Measurements from ENCODE around the gene IGDCC3.
"Not testable (repeated sequence)": the region's sequence is repeated elsewhere in the genome, so short reads cannot be mapped to it uniquely, and the experiment has no call there.

The IGDCC3 gene

GRCh38 chr15:65406424-65407000 is 28.7 kb upstream of the IGDCC3 start:
- no peak for DNase-seq

GRCh38 chr15:65405791-65406423 is 28.1 kb upstream of the IGDCC3 start:
- DNase-seq = no peak

- no peak for DNase-seq
Measured at GRCh38 chr15:65404186-65404872, 26.5 kb upstream of the IGDCC3 start.

GRCh38 chr15:65402961-65403360 is 25.2 kb upstream of the IGDCC3 start:
- DNase-seq = no peak

- DNase-seq = no peak
Measured at GRCh38 chr15:65401611-65402240, 23.9 kb upstream of the IGDCC3 start.

GRCh38 chr15:65400760-65401610 is 23.2 kb upstream of the IGDCC3 start:
- DNase-seq = peak in 30 of 56 donors; percentile 7 to 73 (median 19)

- no peak for DNase-seq
Measured at GRCh38 chr15:65399997-65400396, 22.2 kb upstream of the IGDCC3 start.

GRCh38 chr15:65399001-65399706 is 21.4 kb upstream of the IGDCC3 start:
- no peak for DNase-seq

- DNase-seq = not testable (repeated sequence)
Measured at GRCh38 chr15:65398486-65398885, 20.7 kb upstream of the IGDCC3 start.

- DNase-seq = no peak
Measured at GRCh38 chr15:65396965-65397317, 19.1 kb upstream of the IGDCC3 start.

GRCh38 chr15:65396283-65396964 is 18.6 kb upstream of the IGDCC3 start:
- DNase-seq = no peak

- DNase-seq = no peak
Measured at GRCh38 chr15:65395567-65396202, 17.9 kb upstream of the IGDCC3 start.

GRCh38 chr15:65394936-65395335 is 17.1 kb upstream of the IGDCC3 start:
- no peak for DNase-seq

- no peak for DNase-seq
Measured at GRCh38 chr15:65394280-65394789, 16.5 kb upstream of the IGDCC3 start.

GRCh38 chr15:65393557-65393956 is 15.8 kb upstream of the IGDCC3 start:
- DNase-seq = no peak

- no peak for DNase-seq
Measured at GRCh38 chr15:65393091-65393490, 15.3 kb upstream of the IGDCC3 start.

- DNase-seq = no peak
Measured at GRCh38 chr15:65392368-65392767, 14.6 kb upstream of the IGDCC3 start.

- no peak for DNase-seq
Measured at GRCh38 chr15:65391732-65392131, 13.9 kb upstream of the IGDCC3 start.

GRCh38 chr15:65390447-65390846 is 12.6 kb upstream of the IGDCC3 start:
- DNase-seq = no peak

- no peak for DNase-seq
Measured at GRCh38 chr15:65389226-65389625, 11.4 kb upstream of the IGDCC3 start.
